Ascending aorta (tissue), 2 donors: Measurements from ENCODE around the gene SNCB. TPM values are rescaled to one million over a fixed set of nuclear protein-coding genes. Genes with fewer than 3 reads are reported as not detected.

Experiments used
- DNase-seq, 2 donors: peaks; one replicate each; pipeline ENCODE4 v3.0.0-alpha.2; 2019; ENCODE audit warnings: low spot score in 2 of 2
- H3K27ac ChIP-seq, 2 donors: fragments of 200-600 bp; sonication (generic); one replicate each; pipeline ENCODE4 v1.5.1; 2016 to 2017; ENCODE audit warnings: mild to moderate bottlenecking in 1 of 2
- H3K27me3 ChIP-seq: fragments of 200-600 bp; sonication (generic); one replicate; pipeline ENCODE4 v1.5.1; 2017
- H3K36me3 ChIP-seq, 2 donors: fragments of 200-600 bp; sonication (generic); one replicate each; pipeline ENCODE4 v1.5.1; 2016
- H3K4me1 ChIP-seq, 2 donors: fragments of 200-600 bp; sonication (generic); one replicate each; pipeline ENCODE4 v1.5.1; 2016 to 2017; ENCODE audit warnings: mild to moderate bottlenecking in 1 of 2
- H3K4me3 ChIP-seq, 2 donors: fragments of 200-600 bp; sonication (generic); one replicate each; pipeline ENCODE4 v1.5.1; 2016 to 2017; ENCODE audit warnings: mild to moderate bottlenecking in 1 of 2
- H3K9me3 ChIP-seq, 2 donors: fragments of 200-600 bp; sonication (generic); one replicate each; pipeline ENCODE4 v1.5.1; 2016
- CTCF ChIP-seq, 3 experiments: fragments of 200-600 bp in 2 of 3; fragments of 450-650 bp in 1 of 3; sonication (generic) in 2 of 3; IDR thresholded peaks; one replicate each; pipeline ENCODE4 v1.5.1; 2016 to 2019; ENCODE audit warnings: antibody characterized with exemption in 3 of 3, mild to moderate bottlenecking in 1 of 3, moderate library complexity in 1 of 3
- intact Hi-C: fragments of 100-400 bp; cut with DNase I; formaldehyde crosslinking; loops from one replicate; pipeline ENCODE4 v1.15.1; 2023
- total RNA-seq: library from RNA; depleted of rRNA; stranded (reverse); fragments of >200 nt; gene quantifications from one replicate; pipeline ENCODE4 v1.1.0, GENCODE V29; 2016

The SNCB gene
- total RNA-seq, 1 donor from 2014 or later, result not detected

GRCh38 chr5:176614805-176615478 is 15.4 kb downstream of the SNCB start:
- Histone ChIP-seq H3K4me1 (peaks cover 0 to 5% of the 10 kb centered on the region in 2 donors), H3K27me3 (peaks cover 14% of the 10 kb centered on the region), H3K27ac (no peak overlapping the region), H3K36me3 (no peaks in the 10 kb centered on the region), H3K4me3 (no peak overlapping the region), H3K9me3 (no peaks in the 10 kb centered on the region)
- TF ChIP-seq CTCF (IDR thresholded peaks at IDR 0.05), result no peak
- DNase-seq, result no peak
- intact Hi-C loops, result no loop called here

GRCh38 chr5:176612855-176613254 is 17.5 kb downstream of the SNCB start:
- no peak for DNase-seq
- peaks cover 0 to 4% of the 10 kb centered on the region in 2 donors for H3K4me1 ChIP-seq
- H3K27me3 ChIP-seq, result peaks cover 12% of the 10 kb centered on the region
- no peak for TF ChIP-seq CTCF (IDR thresholded peaks at IDR 0.05)
- intact Hi-C loops, result no loop called here
- no peaks in the 10 kb centered on the region for H3K9me3 ChIP-seq
- H3K4me3 ChIP-seq, result no peak overlapping the region
- H3K36me3 ChIP-seq, result no peaks in the 10 kb centered on the region
- H3K27ac ChIP-seq, result no peak overlapping the region

GRCh38 chr5:176612008-176612407 is 18.3 kb downstream of the SNCB start:
- TF ChIP-seq CTCF (IDR thresholded peaks at IDR 0.05), result no peak
- Histone ChIP-seq H3K27ac (no peak overlapping the region), H3K4me3 (no peak overlapping the region), H3K27me3 (peaks cover 12% of the 10 kb centered on the region), H3K36me3 (no peaks in the 10 kb centered on the region), H3K4me1 (peaks cover 0 to 4% of the 10 kb centered on the region in 2 donors), H3K9me3 (no peaks in the 10 kb centered on the region)
- no peak for DNase-seq
- intact Hi-C loops, result no loop called here

GRCh38 chr5:176611435-176611834 is 18.9 kb downstream of the SNCB start:
- no peak for DNase-seq
- peaks cover 0 to 4% of the 10 kb centered on the region in 2 donors for H3K4me1 ChIP-seq
- no peak overlapping the region for H3K27ac ChIP-seq
- peaks cover 12% of the 10 kb centered on the region for H3K27me3 ChIP-seq
- no peak for TF ChIP-seq CTCF (IDR thresholded peaks at IDR 0.05)
- intact Hi-C loops, result no loop called here
- H3K4me3 ChIP-seq, result no peak overlapping the region
- no peaks in the 10 kb centered on the region for H3K9me3 ChIP-seq
- no peaks in the 10 kb centered on the region for H3K36me3 ChIP-seq

- Histone ChIP-seq H3K9me3 (no peaks in the 10 kb centered on the region), H3K27ac (no peak overlapping the region), H3K36me3 (no peaks in the 10 kb centered on the region), H3K27me3 (peaks cover 12% of the 10 kb centered on the region), H3K4me3 (peak overlapping the region; percentile 63 to 77), H3K4me1 (peaks cover 0 to 4% of the 10 kb centered on the region in 2 donors)
- no peak for DNase-seq
- intact Hi-C loops, result no loop called here
- no peak for TF ChIP-seq CTCF (IDR thresholded peaks at IDR 0.05)
Observed at GRCh38 chr5:176610435-176610773, 19.9 kb downstream of the SNCB start.
